Measurements from ENCODE around the gene MALRD1.

- no peak for TF ChIP-seq POLR2AphosphoS5 (IDR thresholded peaks at IDR 0.05)
- TF ChIP-seq, protein P1, sequence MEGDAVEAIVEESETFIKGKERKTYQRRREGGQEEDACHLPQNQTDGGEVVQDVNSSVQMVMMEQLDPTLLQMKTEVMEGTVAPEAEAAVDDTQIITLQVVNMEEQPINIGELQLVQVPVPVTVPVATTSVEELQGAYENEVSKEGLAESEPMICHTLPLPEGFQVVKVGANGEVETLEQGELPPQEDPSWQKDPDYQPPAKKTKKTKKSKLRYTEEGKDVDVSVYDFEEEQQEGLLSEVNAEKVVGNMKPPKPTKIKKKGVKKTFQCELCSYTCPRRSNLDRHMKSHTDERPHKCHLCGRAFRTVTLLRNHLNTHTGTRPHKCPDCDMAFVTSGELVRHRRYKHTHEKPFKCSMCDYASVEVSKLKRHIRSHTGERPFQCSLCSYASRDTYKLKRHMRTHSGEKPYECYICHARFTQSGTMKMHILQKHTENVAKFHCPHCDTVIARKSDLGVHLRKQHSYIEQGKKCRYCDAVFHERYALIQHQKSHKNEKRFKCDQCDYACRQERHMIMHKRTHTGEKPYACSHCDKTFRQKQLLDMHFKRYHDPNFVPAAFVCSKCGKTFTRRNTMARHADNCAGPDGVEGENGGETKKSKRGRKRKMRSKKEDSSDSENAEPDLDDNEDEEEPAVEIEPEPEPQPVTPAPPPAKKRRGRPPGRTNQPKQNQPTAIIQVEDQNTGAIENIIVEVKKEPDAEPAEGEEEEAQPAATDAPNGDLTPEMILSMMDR (IDR thresholded peaks at IDR 0.05), result no peak
Observed at GRCh38 chr10:19611775-19612174, 563.2 kb downstream of the MALRD1 start.
